PFSK-1 (cell line): ENCODE measurements around the gene NFYA.

ENCODE experiments used
- POLR2AphosphoS5 ChIP-seq: IDR thresholded peaks from 2 replicates; pipeline ENCODE4 v1.6.1; 2012; ENCODE audit warnings: low read depth, mild to moderate bottlenecking, control low read depth, low read length, moderate library complexity
- SIN3A ChIP-seq: IDR thresholded peaks from 2 replicates; pipeline ENCODE4 v1.6.1; 2012; ENCODE audit warnings: mild to moderate bottlenecking, low read length, moderate library complexity, borderline replicate concordance; ENCODE audit not compliant: insufficient read depth
- TAF1 ChIP-seq: IDR thresholded peaks from 2 replicates; pipeline ENCODE4 v1.6.1; 2012; ENCODE audit warnings: low read length, control low read depth, borderline replicate concordance; ENCODE audit not compliant: insufficient read depth

- peak; percentile 92 for TF ChIP-seq POLR2AphosphoS5
- TF ChIP-seq SIN3A = peak; percentile 61; the same call in 1 of the 2 replicates
- TF ChIP-seq TAF1 = peak; percentile 84; the same call in 1 of the 2 replicates
Measured at GRCh38 chr6:41071923-41072835, 595 bp upstream of the NFYA start, which contains the start of gene OARD1.
